ENCODE results near the gene CHST9.

CHST9 gene

DNA sequence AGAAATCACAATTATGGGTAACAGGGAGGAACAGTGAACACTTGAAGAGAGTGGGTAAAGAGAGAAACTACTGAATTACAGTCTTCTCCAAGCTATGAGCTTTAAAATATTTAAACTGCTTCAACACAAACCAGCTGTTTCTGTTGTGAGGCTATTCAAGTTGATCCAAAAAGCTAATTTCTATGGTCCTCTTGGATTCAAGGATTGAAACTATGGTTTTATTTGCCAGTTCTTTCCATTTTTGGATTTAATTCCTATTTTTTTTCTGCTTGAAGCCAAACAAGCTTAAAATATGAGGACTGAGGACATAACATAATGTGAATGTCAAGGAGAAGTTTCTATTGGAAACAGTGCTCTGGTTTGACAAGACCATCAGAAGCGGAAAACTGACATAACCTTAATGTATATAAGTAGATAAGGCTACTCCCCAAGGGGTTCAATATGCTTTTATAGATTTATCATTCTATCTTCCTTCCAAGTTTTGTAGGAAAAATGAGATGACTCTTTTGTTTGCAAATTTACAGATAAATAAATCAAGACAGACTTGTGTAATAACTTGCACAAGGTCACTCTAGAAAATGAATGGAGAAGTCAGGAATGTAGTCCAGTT is 258.9 kb downstream of the CHST9 start:
- ATAC-seq: no peak

DNA sequence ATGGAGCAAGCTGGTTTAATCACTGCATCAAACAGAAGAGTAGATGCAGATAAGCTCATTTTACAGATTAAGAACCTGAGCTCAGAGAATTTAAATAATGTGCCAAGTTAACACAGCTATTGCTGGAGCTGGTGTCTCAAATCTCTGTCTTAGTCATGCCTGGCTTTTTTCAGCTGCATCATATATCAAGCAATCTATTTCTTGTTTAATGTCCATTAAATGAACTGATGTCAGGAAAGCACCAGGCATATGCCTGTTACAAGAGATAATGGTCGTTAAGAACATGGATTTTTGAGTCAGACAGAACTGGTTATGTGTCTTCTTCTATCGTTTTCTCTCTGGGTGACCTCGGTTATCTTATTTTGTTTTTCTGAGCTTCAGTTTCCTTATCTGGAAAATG is 259.8 kb downstream of the CHST9 start:
- ATAC-seq: no peak

DNA sequence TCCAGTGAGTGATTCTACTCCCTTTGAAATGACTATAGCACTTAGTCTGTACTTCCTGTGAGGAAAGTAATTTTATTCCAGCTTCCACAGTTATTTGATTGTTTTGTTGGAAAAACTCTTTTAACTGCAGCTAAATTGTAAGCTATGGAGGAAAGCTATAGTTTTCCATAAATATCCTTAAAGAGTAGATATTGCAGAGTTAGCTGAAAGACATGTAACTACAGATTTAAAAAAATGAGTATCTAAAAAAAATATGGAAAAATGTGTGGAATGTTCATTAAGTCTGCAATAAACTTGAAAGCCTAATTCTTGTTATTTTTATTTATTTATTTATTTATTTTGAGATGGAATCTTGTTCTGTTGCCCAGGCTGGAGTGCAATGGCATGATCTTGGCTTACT is 262.8 kb downstream of the CHST9 start:
- ATAC-seq: no peak

DNA sequence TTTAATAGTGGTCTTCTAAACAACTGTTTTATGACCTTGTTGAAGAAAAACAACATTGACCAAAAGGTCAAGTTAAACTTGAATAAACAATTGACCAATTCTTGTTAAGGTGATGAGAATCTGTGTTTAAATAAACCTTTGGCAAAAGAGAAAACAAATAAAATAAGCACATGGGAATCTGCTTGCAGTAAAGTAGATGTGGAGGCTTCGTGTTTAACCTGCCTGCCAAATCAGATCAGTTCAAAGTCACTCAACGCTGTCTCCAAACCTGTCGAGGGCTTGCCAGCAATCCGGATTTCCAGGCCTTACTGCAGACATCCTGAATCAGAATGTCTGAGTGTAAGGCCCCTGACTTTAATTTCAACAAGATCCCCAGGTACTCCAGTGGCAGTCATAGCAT is 264.5 kb downstream of the CHST9 start:
- ATAC-seq: no peak

DNA sequence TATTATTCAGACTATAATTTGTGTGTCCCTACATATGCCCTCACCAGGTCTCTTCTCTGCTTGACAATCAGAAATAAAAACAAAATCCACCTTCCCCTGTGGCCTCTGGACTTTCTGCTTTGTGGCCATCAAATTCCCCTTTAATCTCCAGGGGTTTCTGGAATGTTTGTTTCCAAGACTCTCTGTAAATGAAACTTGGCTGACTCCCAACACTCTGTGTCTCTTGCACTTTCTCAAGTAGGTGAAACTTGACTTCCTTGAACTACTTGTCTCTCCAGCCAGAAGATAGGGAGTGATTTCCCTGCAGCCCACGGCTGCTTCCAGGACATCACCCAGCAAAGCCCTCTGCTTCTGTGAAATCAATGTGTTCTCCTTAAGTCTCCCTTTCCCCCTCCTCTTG is 265.5 kb downstream of the CHST9 start:
- no peak for ATAC-seq

DNA sequence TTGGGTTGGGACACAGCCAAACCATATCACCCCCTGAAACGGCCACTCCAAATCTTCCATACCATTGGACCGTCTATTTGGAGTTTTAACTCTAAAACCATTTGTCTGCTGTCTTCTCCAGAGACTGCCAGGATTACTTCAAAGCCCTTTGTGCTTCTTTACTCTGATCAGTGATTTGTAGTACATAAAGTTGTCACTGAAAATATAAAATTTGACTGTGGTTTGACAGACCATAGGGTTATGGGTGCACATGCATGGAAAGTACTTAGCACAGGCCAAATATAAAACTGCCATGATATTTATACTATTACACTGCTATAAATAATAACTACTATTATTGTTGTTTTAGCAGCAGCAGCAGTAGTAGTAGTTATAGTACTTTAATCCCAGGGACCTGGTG is 265.9 kb downstream of the CHST9 start:
- ATAC-seq: no peak

DNA sequence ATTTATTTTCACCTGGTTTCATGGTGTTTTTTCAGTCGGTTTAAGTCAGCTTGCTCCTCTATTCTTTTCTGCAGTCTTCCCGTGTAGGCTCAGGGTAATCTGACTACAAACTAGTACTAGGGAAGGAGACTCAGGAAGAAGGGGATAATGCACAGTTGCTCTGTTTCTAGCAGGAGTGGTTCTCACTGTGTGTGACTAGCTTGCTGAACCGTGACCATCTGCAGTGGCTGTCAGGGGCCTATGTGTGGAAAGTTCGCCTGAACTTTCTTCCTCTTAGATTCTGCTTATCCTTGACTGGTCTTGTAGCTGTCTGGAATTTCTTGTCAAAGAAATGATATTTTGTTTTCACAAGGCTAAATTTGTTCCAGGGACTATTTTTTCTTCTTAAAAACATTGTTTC is 273.3 kb downstream of the CHST9 start:
- no peak for ATAC-seq

DNA sequence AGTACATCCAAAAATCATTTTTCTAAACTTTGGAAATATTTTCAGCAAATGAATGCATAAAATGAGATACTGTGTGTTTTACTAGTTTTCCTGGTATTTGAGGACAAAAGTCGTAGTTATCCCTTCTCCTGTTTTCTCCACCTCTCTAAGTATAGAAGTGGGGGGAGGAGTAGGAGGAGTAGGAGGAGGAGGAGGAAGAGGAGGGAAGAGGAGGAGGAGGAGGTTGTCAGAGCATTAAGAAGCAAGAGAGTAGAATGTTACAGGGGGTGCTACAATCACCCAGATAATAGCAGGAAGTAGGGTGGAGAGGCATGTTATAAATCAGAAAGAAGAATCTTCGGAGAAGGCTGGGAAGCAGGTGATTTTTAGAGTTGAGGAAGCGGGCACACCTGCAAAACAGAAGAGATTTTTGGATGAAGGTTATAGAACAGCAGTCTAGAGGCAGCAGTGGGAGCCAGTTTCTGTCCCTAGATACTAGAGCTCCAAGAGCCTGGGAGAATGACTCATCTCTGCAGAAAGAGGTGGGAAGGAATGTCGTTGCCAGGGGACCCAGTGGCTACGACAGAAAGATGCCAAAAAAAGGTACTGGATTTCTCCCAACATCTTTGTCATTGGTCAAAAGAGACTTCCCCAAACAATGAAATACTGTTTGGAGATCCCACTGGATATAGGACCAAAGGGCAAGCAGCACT is 275.4 kb downstream of the CHST9 start:
- ATAC-seq: no peak

DNA sequence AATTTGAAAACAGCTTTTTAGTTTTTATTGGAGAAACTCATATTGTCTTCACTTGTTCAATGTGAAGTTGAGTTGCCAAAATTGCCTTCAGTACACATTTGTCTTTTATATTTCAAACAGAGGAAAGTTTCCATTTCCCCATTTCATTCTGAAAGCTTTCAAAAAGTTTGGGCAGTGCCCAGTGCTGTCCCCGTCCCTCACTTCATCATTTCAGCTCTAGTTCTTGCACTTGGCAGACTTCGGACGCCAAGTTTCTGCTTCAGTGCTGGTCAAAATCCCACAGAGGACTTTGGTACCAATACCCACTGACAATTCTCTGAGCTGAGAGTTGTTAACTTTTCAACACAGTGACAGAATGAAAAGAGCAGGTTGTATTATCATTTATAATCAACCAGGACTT is 276.2 kb downstream of the CHST9 start:
- ATAC-seq: no peak

DNA sequence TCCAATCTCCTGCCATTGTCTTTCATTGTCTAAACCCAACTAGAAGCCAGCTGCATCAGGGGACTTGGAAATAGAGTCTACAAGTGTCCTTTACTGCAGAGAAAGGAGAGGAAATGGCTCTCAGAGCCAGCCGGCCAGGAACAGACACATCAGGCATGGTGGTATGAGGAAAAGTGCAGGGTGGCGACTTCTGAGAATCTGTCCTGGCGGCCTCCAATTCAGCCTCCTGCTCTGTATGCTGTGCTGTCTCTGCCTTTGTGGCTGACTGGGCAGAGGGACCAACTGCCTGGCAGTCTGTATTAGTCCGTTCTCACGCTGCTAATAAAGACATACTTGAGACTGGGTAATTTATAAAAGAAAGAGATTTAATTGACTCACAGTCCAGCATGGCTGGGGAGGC is 282.8 kb downstream of the CHST9 start:
- ATAC-seq: no peak

DNA sequence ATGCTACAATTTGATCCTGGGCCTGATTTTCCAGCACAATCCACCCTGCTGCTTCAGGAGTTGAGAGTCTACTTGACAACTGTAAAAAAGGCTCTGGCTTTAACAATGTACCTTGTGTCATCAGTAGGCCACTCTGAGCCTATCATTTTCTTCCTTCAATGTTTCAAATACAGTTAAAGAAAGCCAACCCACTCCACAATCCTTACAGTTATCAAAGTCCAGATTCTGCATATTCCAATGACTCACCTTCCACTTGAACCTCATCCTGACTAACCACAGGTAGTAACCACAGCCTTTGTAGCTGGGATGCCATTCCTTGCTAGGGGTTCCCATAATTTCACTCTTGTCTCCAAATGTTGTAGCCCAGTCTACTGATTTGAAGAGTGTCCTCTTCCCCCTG is 284.1 kb downstream of the CHST9 start:
- ATAC-seq: no peak

DNA sequence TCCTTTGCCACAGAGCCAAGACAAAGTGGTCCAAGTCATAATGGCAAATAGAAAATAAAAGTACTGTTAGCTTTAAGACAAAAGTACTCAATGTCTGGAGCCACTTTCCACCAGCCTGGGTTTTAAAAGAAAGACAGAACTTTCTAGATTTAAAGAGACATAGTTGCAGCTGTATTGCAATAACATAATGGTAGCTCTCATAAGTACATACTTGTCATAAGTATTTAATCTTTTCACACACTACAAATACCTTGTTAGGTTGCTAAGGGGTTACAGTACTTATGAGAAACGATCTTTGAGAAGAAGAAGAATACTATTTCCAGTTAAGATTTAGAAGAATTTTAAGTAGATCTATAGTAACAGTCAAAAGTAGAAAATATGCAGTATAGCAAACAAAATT is 290.7 kb downstream of the CHST9 start:
- no peak for ATAC-seq

DNA sequence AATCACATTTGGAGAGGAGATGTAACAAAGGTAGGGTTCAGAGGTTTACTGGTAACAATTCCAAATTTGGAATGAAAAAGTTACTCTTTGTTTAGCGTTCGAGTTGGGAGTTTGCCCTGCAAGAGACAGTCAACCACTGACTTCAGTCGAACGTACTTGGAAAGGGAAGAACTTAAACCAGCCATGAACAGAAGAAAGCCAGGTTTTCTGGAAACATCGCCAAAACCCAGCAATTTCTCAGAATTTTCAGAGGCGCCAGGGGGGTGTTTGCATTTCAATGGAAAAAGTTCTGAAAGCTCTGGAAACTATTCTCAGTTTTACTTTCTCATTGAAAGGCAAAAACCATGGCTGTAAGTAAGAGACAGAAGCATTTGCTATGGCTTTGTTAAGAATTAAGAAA is 291.1 kb downstream of the CHST9 start:
- ATAC-seq: no peak

DNA sequence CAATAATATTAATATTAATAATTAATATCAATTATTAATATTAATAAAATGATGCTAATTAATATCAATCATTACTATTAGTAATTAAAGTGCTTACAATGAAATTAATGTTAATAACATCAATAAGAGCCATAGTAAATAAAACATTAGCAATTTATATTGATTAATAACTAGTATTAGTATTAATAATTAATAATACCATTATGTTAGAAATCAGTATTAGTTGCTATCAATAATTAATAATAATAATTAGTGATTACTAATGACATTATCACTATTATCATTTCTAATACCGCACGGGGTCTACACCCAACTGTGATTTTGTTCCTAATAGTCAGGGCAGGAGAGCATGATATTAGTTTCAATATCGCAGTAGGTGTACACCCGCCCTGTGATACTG is 296.8 kb downstream of the CHST9 start:
- ATAC-seq: no peak

DNA sequence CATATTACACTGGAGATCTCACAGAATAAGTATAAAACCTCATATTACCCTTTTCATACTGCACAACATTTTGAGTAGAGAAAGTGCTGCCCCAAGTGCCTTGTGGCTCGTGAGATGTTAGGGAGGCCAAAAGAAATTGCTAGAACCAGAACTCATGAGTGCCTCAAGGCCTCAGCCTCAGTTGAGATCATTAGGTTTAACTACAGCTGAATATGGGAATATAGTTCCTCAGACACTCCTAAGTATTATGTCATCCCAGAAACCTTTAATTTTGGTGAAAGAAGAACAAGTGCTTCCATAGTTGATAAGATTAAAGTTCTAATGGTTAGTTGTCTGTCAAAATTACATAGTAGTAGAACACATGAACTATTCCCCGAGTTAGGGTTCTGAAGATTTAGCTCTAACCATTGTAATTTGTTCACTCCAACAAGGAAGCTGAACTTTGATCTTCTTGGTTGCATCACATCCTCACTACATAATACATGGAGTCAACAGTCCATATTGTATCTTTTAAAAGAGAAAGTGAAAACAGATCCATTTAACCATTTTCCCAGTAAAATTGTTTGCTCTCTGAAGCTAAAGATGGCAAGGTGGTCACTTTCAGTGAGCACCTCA is 310.0 kb downstream of the CHST9 start:
- ATAC-seq: no peak

DNA sequence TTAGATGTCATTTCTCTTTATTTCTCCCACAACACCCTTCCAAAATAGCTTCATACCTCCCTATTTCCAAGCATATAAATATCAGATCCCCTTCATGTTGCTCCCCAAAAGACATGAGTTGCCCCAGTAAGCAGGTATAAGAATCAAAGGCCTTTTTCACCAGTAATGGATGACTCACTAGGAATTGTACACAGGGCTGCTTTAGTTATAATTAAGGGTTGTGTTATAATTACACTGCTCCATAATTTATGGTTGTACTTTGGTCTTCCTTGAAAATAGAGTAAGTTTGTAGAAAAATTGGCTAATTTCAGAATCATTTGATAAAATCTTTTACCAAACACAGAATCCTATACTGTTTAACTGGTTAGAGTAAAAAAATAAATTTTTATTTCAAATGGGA is 310.8 kb downstream of the CHST9 start:
- ATAC-seq: no peak

DNA sequence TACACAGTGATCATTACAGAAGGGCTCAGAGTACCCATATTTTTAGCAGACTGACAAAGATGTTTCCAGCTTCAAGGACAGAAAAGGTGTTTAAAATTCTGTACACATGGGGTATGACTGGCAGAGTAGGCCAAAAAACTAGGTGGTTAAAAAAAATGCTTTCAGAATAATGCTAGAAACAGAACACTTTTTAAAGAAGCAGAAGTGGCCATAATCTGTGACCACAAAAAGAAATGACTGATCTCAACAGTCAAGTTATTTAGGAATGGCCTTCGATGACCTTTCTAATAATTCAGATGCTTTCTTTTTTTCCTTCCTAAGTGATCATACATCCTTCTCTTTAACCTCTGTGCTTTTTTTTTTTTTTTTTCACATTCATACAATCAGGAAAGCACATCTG is 315.5 kb downstream of the CHST9 start:
- ATAC-seq: no peak

DNA sequence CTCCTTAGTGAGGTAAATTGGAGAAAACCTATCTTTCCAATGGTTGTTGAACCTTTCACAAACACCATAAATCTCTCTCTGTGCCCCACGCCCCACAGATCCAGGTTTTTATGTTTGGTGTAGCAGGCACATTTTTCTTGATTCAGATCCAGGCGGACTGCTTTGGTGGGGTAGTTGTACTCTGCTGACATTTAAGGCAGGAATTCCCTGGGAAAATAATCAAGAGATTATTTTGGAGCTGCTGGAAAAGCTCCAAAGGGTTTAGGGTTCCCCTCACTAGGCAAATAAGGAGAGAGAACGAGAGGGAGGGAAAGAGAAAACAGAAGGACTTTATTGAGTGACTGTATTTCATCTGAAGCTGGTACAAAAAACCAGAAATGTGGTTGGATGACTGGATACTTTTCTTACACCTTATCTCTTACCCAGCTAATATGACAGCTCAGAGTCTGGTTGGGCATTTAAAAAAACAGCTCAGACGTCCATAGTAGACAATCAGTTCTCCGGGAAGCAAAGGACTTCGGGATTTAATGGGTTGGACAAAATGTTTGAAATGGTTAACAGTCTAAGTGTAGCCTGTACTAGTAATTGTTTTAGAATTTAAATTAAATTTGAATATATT is 316.0 kb downstream of the CHST9 start:
- no peak for ATAC-seq

DNA sequence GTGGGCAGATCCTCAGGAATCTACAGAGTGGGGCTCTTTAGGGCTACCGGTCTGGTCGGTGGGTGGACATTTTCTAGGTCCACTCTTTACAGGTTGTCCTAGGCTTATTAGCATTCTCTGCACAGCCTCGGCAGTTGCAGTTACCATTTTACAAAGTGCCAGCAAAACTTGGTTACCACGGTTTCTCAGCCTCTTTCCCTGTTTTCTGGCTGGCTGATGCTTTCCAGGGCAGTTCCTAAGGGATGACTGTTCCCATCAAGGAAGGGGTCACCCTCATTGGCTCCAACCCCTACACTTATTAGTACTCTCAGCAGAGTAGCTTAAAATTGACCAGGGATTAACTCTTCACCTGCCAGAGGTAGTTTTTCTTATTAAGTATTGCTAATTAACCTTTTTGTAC is 317.6 kb downstream of the CHST9 start:
- ATAC-seq: no peak

DNA sequence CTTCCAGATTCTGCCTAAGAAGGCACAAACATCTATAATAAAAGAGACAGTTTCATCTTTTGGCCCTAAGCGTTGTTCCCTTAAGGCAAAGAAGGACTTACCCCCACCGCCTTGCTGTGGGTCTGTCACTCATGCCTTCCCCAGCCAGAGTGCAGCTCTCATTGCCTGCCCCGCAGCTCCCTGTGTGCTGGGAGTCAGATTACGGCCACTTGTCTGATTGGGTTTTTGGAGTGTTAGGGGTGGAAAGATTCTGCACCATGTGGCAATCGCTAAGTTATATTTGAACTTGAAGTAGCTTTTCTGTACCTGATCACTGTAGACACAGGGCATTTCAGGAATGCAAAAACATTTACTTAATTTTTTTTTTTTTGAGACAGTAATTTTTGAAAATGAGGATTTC is 319.6 kb downstream of the CHST9 start, which contains the start of gene AQP4:
Gene AQP4 (minus strand): TSS at position 151 of the 400 bp plus-strand sequence. CDS start 18 bp downstream, at position 133.
- ATAC-seq: no peak

DNA sequence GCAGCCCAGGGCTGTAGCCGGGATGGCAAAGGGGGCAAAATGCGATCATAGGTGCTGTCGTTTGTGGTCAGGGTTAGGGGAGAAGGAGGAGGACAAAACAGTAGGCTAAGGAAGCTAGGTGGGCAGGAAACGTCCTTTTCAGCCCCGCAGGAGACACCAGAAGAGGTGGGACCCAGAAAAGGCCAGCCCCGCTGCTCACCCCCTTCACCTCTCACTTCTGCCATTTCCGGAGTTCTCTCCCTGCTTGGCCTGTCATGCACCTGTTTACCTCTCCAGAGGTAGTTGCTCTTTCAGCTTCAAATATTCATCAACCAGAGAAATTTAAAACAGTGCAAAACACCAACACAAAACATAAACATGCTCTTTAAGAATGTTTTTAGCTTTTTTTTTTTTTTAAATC is 320.4 kb downstream of the CHST9 start:
- ATAC-seq: no peak

DNA sequence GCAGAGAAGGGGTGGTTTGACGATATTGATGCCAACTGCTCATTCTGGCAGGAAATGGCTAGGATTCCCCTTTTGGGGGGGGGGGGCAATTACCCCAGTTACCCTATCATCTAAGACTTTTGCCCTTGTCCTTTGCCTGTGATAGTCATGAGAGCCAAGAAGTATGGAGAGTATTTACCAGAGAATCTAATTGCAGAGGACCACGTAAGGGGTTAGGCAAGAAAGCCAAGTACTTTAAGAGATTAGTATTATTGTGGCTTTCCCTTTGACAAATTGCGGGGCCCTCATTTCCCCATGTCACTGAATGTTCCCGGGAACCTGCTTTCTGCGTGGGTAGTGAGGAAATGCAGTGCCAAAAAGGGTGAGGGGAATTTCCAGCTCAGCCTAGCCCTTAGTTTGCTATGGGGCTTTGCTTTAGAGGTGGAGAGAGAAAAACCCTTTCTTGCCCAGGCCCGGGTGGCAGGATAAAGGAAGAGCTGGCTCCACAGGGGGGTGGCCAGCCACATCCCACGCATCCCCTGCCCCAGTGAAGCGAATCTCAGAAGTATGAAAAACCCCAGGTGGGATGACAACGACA is 321.1 kb downstream of the CHST9 start:
- ATAC-seq: no peak

DNA sequence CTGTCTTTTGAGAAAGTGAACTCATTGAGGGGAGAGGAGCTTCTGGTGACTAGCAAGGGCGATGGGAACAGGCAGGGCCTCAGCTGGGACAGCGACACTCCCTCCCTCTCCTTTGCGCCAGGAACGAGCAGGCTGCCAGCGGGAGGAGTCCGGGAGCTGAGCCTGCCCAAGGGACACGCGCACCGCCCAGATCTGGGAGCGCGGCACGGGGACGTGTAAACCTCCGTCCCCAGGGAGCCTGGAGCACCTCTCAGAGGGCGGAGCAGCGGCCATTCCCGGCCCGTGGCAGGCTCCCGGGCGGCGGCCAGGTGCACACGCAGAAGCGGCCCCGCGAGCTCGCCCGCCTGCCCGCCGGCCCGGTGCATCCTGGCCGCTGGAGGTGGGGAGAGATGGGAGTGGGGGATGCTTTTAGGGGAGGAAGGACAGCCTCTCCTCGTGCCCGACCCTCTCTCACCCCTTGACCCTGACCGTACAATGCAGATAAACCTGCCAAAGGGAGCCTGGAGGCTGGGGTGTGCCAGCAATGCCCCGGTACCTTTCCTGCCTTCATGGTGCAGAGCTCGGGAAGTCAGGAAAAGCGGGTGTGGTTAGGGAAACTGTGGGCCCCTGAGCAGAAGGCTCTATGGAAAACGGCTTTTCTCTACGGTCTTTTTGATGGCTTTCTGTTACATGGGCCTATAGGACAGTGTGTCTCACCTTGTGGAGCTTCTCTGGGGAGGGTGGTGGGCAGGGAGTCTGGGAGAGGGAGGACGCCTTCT is 321.8 kb downstream of the CHST9 start:
- no peak for ATAC-seq
